ENCODE measurements around the gene ATF7IP.

The ATF7IP gene

DNA sequence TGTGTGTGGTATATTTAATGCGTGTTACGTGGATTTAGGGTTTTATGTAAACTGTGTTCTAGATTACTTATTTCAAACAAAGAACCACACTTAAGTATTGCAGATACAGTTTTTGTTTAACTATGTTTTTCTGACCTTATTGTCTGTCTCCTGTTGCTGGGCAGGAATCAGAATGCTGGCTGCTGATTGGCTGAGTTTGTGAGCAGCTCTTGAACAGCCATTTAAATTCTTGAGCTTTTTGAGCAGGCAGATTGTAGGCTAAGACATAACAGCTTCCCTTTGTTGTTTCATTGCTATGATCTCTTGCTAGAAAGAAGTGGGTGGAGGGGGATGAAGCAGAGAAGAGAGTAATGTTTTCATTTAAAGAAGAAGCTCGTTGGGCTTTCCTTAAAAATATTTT, 52.2 kb downstream of the ATF7IP start:
- peak; percentile 63 for DNase-seq

DNA sequence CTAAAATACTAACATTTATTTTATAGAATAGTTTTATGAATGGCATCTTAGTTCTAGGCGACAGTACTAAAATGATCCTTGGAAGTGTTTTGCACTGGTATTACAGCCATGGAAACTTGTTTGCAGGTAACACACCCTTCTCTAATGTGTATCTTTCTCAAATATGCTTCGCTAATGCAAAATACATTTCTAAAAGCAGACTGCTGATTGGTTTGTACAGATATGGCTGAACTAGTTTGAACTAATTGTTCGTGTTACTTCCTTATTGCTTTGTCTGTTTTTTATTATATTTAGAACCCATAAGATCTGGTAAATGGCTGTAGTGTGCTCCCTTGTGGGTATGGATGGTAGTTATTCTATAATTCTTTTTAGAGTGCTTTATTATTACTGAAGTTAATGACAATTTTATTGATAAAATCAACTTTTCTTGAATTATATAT, 53.0 kb downstream of the ATF7IP start:
- peak; percentile 42 for DNase-seq

- no peak for DNase-seq
These were observed 57.2 kb downstream of the ATF7IP start for GRCh38 chr12:14422516-14423230.

GRCh38 chr12:14424545-14424944, 59.1 kb downstream of the ATF7IP start:
- no peak for DNase-seq

DNA sequence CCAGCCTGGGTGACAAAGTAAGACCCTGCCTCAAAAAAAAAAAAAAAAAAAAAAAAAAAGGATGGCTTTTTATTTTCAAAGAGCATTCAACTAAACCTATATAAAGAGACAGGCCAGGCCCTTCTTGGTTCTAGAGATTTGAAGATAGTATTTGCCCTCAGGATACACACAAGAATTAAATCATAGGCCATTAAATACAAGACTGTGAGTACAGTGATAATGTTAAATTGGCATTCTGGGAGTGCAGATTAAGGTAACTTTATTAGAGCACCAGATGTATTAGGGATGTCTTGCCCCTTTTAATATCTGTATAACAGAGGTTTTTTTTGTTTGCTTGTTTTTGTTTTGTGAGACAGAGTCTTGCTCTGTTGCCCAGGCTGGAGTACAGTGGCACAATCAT, 61.3 kb downstream of the ATF7IP start:
- no peak for DNase-seq

GRCh38 chr12:14427929-14428328, 62.4 kb downstream of the ATF7IP start:
- no peak for DNase-seq

DNA sequence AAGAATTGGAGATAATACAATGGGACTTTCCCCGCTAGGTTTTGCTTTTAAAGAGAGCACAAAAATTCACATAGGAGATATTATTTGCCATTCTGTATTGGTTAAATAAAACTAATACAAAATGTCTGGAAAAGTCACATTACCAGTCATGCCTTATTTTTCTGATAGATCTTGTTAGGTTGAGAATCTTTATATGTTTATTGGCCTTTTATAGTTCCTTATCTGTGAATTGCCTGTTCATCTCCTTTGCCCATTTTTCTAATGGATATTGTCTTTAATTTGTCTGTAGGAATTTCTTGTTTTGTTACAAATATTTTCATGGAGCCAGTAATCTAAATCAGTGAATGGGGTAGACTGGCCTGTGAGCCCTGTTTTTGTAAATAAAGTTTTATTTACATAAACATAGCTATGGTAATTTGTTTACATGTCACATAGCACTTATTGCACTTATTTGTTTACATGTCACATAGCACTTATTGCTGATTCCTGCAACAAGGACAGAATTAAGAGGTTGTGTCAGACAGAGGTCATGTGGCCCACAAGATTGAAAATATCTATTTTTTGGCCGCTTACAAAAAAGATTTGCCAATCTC, 65.0 kb downstream of the ATF7IP start:
- no peak for DNase-seq

GRCh38 chr12:14431975-14432374, 66.5 kb downstream of the ATF7IP start:
- no peak for DNase-seq

- DNase-seq = no peak
These were observed 70.1 kb downstream of the ATF7IP start for GRCh38 chr12:14435627-14436026.

DNA sequence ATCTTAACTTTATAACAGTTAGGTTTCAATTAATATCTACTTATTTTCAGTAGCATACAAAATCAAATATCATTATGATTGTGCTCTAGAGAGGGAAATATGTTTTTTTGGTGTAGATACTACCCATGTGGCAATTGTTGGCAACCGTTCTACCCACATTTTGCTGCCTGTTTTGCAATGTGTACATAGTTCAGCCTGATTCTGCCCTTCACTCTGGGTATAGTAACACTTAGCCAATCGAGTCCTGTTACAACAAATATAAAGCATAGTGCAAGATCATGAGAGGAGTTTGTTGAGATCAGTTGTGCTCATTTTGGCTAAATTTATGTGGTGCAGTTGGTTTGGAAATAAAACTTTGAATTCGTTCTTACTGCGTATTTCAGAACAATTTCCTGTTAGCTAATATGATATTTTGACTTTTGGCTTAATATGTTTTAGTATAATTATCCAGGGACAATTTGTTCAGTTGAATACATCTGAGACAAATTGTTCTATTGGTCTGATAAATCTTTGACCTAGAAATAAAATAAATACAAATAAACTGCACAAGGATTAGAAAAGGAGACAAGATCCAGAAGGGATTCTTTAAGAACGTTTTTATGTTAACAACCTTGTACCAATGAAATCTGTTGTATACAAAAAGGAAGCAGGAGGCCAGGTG, 76.9 kb downstream of the ATF7IP start:
- peak; percentile 16 for DNase-seq

- no peak for DNase-seq
These were observed 78.0 kb downstream of the ATF7IP start for GRCh38 chr12:14443531-14443930.

DNA sequence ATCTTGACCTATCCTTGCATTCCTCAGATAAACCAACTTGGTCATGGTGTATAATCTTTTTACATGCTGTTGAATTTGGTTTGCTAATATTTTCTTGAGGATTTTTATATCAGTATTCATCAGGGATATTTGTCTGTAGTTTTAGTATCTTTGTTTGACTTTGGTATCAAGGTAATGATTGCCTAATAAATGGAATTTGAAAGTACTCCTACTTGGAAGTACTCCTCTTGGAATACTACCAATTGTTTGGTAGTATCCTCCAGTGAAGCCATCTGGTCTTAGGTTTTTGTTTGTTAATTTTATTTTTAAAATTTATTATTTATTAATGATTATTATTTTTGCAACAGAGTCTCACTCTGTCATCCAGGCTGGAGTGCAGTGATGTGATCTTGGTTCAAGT, 85.0 kb downstream of the ATF7IP start:
- DNase-seq = no peak

DNA sequence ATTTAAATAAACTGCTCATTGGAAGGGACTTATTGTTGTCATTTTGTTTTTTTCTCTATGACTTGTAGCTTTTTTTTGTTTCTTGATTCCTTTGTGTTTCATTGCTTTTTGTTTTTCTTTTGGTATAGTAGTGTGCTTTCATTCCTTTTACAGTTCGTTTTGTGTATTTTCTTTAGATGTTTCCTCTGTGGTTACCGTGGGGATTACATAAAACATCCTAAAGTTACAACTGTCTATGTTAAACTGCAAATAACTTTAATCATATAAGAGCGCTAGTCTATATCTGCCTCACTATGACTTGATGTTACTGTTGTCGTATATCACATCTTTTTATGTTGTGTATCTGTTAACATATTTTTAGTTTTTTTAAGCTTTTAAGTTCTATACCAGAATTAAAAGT, 86.9 kb downstream of the ATF7IP start:
- no peak for DNase-seq

- peak; percentile 24 for DNase-seq
These were observed 87.4 kb downstream of the ATF7IP start for GRCh38 chr12:14452865-14453264.

DNA sequence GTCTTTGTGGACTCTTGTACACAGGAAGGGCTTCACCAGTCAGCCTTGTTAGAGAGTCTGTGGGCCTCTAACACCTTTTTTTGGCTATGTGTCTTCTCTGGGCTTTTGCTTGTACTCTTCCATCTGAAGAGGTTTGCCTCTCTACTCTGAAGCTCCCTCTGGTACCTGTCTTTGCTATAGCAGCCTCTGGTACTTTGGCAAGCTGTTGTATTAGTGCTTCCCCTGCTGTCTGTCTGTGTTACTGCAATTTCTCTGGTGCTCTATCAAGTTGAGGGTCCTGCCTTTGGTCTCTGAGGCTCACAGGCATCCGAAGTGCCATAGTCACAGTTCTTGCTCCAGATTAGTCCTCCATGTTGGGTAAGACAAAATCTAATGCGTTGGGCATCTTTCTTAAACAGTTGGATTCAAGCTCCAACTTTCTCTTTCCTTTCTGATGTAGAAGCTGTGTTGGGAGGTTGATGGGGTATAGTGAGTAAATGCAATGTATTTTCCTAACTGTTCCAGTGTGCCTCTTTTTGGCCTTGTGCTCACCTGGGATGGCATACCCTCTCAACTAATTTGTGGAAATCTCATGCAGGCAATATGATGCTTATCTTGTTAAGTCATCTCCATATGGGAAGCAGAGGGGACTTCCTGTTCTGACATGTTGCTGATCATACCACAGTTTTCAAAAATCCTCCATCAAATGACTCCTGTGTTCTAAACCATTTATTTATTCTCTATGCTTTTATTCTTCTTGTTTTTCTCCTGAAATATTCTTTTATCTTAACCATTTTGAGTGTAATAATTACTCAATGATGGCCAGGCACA, 88.8 kb downstream of the ATF7IP start:
- peak; percentile 76 for DNase-seq

DNA sequence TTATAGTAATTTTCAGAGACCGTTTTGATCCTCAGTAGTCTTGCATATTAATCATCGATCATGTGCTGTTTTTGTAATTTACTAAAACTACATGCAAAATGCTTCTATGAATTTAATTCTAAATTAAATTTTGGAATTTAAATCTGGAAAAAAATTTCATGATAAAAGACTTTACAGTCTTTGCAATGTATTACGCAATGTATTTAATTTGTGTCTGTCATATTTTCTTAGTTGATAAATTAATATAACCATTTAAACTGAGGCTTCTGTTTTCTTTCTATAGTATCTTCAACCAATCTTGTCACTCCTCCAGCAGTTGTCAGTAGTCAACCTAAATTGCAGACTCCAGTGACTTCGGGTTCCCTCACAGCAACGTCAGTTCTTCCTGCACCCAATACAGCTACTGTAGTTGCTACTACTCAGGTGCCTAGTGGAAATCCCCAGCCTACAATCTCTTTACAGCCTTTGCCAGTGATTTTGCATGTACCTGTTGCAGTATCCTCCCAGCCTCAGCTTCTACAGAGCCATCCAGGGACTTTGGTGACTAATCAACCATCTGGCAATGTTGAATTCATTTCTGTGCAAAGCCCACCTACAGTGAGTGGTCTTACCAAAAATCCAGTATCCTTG, 94.8 kb downstream of the ATF7IP start:
- no peak for DNase-seq

- DNase-seq = no peak
These were observed 106.0 kb downstream of the ATF7IP start for GRCh38 chr12:14471497-14471896.

GRCh38 chr12:14473707-14474287, 108.3 kb downstream of the ATF7IP start:
- DNase-seq = peak; percentile 67

DNA sequence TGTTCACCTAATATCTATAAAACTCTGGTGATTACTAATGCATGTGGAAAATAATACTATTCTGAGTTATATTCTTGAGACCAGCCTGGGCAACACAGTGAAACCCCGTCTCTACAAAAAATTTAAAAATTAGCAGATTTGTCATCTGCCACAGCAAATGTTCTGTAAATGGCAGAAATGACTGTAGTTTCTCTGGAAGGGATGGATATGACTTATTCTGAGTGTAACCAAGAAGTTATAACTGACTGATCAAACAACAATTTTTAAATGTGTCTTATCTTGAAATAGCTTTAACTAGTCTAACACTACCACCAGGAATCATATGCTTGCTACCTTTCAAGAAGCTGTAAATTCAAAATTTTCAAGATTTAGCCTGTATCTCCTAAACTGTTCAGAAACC, 113.5 kb downstream of the ATF7IP start:
- DNase-seq = no peak

- no peak for DNase-seq
These were observed 115.7 kb downstream of the ATF7IP start for GRCh38 chr12:14481201-14481600.

DNA sequence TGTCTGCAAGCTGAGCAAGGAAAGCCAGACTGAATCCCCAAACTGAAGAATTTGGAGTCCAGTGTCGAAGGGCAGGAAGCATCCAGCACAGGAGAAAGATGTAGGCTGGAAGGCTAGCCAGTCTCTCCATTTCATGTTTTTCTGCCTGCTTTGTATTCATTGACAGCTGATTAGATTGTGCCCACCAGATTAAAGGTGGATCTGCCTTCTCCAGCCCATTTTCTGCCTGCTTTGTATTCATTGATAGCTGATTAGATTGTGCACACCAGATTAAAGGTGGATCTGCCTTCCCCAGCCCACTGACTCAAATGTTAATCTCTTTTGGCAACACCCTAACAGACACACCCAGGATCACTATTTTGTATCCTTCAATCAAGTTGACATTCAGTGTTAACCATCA, 116.9 kb downstream of the ATF7IP start:
- DNase-seq = no peak

- DNase-seq = no peak
These were observed 117.4 kb downstream of the ATF7IP start for GRCh38 chr12:14482886-14483285.

DNA sequence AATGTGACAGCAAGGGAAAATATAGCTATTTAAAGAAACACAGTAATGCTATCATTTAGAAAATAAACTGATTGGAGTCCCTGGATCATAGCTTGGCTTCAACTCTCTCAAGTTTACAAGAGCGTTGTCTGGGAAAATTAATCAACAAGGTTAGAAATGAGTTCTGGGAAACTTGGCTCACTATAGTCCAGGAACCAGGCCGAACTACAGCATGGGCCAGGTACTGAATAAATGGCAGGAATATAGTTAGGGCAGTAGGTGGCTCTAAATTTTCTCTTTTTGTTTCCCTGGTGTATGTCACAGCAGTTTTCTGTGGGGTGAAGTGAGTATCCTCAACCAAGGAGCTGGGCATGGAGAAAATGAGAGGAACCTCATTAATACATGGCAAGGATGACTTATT, 129.8 kb downstream of the ATF7IP start:
- no peak for DNase-seq

All from hematopoietic multipotent progenitor cell treated with erythropoietin and hydrocortisone succinate and interleukin-3 and kit ligand, for 6 days (in vitro differentiated cells).